ENCODE results near the gene ADCY6. TPM values are rescaled to one million over a fixed set of nuclear protein-coding genes. Genes with fewer than 3 reads are reported as not detected.
"Not testable (repeated sequence)": the region's sequence is repeated elsewhere in the genome, so short reads cannot be mapped to it uniquely, and the experiment has no call there.

Gene ADCY6
- total RNA-seq, 2 donors from 2014 or later = 102 to 109 TPM

GRCh38 chr12:48736456-48736855 is 52.4 kb downstream of the ADCY6 start:
- no peak for DNase-seq (ENCODE audit: low spot score)
- no peaks in the 10 kb centered on the region for H3K9me3 ChIP-seq
- TF ChIP-seq CTCF (IDR thresholded peaks at IDR 0.05) = no peak
- H3K4me3 ChIP-seq = no peak overlapping the region
- H3K27ac ChIP-seq = no peak overlapping the region
- H3K27me3 ChIP-seq (replicated peaks; ENCODE audit: insufficient read depth) = no peaks in the 10 kb centered on the region
- no peaks in the 10 kb centered on the region for H3K4me1 ChIP-seq (ENCODE audit: control insufficient read depth in 1 of 2, low read depth in 2 of 2)
- ATAC-seq (ENCODE audit: insufficient number of reproducible peaks, low FRiP score, low read depth) = no peak
- H3K36me3 ChIP-seq = no peaks in the 10 kb centered on the region

- no peaks in the 10 kb centered on the region for H3K36me3 ChIP-seq
- H3K9me3 ChIP-seq = no peaks in the 10 kb centered on the region
- H3K27me3 ChIP-seq (replicated peaks; ENCODE audit: insufficient read depth) = no peaks in the 10 kb centered on the region
- no peaks in the 10 kb centered on the region for H3K4me1 ChIP-seq (ENCODE audit: control insufficient read depth in 1 of 2, low read depth in 2 of 2)
- TF ChIP-seq CTCF (IDR thresholded peaks at IDR 0.05) = no peak
- DNase-seq (ENCODE audit: low spot score) (no peak), ATAC-seq (ENCODE audit: insufficient number of reproducible peaks, low FRiP score, low read depth) (no peak)
- H3K27ac ChIP-seq = no peak overlapping the region
- no peak overlapping the region for H3K4me3 ChIP-seq
These were observed 60.1 kb downstream of the ADCY6 start for GRCh38 chr12:48728807-48729206.

- H3K4me1 ChIP-seq (ENCODE audit: control insufficient read depth in 1 of 2, low read depth in 2 of 2); H3K27ac ChIP-seq; H3K27me3 ChIP-seq (replicated peaks; ENCODE audit: insufficient read depth): not testable (repeated sequence)
These were observed 68.2 kb downstream of the ADCY6 start for GRCh38 chr12:48720737-48721136.

GRCh38 chr12:48720171-48720570 is 68.7 kb downstream of the ADCY6 start:
- H3K4me3 ChIP-seq; H3K36me3 ChIP-seq; H3K27ac ChIP-seq; DNase-seq (ENCODE audit: low spot score); H3K9me3 ChIP-seq; ATAC-seq (ENCODE audit: insufficient number of reproducible peaks, low FRiP score, low read depth); H3K27me3 ChIP-seq (replicated peaks; ENCODE audit: insufficient read depth): not testable (repeated sequence)
- H3K4me1 ChIP-seq (ENCODE audit: control insufficient read depth in 1 of 2, low read depth in 2 of 2) = peaks cover 6 to 12% of the 10 kb centered on the region in 2 donors

More at GRCh38 chr12:48720737-48721136, 68.2 kb downstream of the ADCY6 start:
- not testable (repeated sequence) for H3K36me3 ChIP-seq; H3K4me3 ChIP-seq; ATAC-seq (ENCODE audit: insufficient number of reproducible peaks, low FRiP score, low read depth); DNase-seq (ENCODE audit: low spot score); H3K9me3 ChIP-seq

GRCh38 chr12:48719002-48719401 is 69.9 kb downstream of the ADCY6 start:
- peaks cover 18 to 24% of the 10 kb centered on the region in 2 donors for H3K4me1 ChIP-seq (ENCODE audit: control insufficient read depth in 1 of 2, low read depth in 2 of 2)
- H3K27me3 ChIP-seq (replicated peaks; ENCODE audit: insufficient read depth); H3K36me3 ChIP-seq; H3K9me3 ChIP-seq; ATAC-seq (ENCODE audit: insufficient number of reproducible peaks, low FRiP score, low read depth); DNase-seq (ENCODE audit: low spot score); H3K27ac ChIP-seq; H3K4me3 ChIP-seq: not testable (repeated sequence)

- TF ChIP-seq CTCF (IDR thresholded peaks at IDR 0.05) = no peak
- peaks cover 24 to 32% of the 10 kb centered on the region in 2 donors for H3K4me1 ChIP-seq (ENCODE audit: control insufficient read depth in 1 of 2, low read depth in 2 of 2)
- ATAC-seq (ENCODE audit: insufficient number of reproducible peaks, low FRiP score, low read depth) = no peak
- no peak for DNase-seq (ENCODE audit: low spot score)
- H3K27me3 ChIP-seq (replicated peaks; ENCODE audit: insufficient read depth) = no peaks in the 10 kb centered on the region
- H3K27ac ChIP-seq = peak overlapping the region; percentile 88 to 92
- H3K4me3 ChIP-seq = peak overlapping the region; percentile 81
- H3K36me3 ChIP-seq = peaks cover 7% of the 10 kb centered on the region
- peaks cover 8% of the 10 kb centered on the region for H3K9me3 ChIP-seq
These were observed 71.6 kb downstream of the ADCY6 start for GRCh38 chr12:48717252-48717695.
